HepG2 (cell line): ENCODE measurements around the gene GOLPH3. TPM values are rescaled to one million over a fixed set of nuclear protein-coding genes. Genes with fewer than 3 reads are reported as not detected.

Experiments
- ATAC-seq: fragments of 200-7000 bp; cut with Tn5 transposase; 3 replicates; pipeline ENCODE4 v1.9.1; 2020; ENCODE audit warnings: mild to moderate bottlenecking, moderate library complexity
- BruUV-seq: library from RNA; stranded (reverse); fragments of 400-500 nt; replicated peaks from 2 replicates; lab custom pipeline; 2021; lab: Mats Ljungman, UMichigan
- CTCF ChIA-PET: fragments of 300-600 bp; formaldehyde crosslinking; extraction: SDS; loops from one replicate; lab custom pipeline; 2021; ENCODE audit warnings: low total read pairs, inconsistent platforms, low intra/inter-chr PET ratio; lab: Yijun Ruan, JAX
- POLR2A ChIA-PET: fragments of 350-600 bp; sonication (Branson Sonifier 250); formaldehyde crosslinking; loops from one replicate; lab custom pipeline; 2020; ENCODE audit warnings: antibody characterized with exemption, inconsistent platforms; lab: Yijun Ruan, JAX
- DNase-seq: peaks from one replicate; pipeline ENCODE4 v3.0.0-alpha.2; 2015; ENCODE audit warnings: low spot score
- FAIRE-seq: peaks from 3 replicates; lab custom pipeline; 2011; peaks lifted over from hg19 to GRCh38; lab: Jason Lieb, UNC
- H2AFZ ChIP-seq: one replicate; pipeline ENCODE4 v1.6.1; 2011; ENCODE audit warnings: low read length, inconsistent platforms
- H3K27ac ChIP-seq: fragments of 300-600 bp; 3 replicates; pipeline ENCODE4 v1.8.0; 2011; ENCODE audit warnings: mixed run types, mild to moderate bottlenecking, mixed read lengths, low read length, inconsistent platforms; ENCODE audit not compliant: insufficient read depth; ENCODE audit errors: extremely low read length
- H3K27me3 ChIP-seq, 2 experiments: fragments of 200-600 bp in 1 of 2; 2 replicates in 1 of 2; 3 replicates in 1 of 2; pipeline versions ENCODE4 v1.6.0 to v1.8.0; 2011; ENCODE audit warnings: low read length in 2 of 2, mild to moderate bottlenecking in 2 of 2, moderate library complexity in 2 of 2, inconsistent platforms in 1 of 2; ENCODE audit not compliant: insufficient read depth in 2 of 2, control insufficient read depth in 1 of 2
- H3K36me3 ChIP-seq, 2 experiments: fragments of 200-600 bp in 1 of 2; replicated peaks in 1 of 2; 2 replicates in 1 of 2; 3 replicates in 1 of 2; pipeline versions ENCODE4 v1.5.1 to v1.8.0; 2011; ENCODE audit warnings: low read length in 2 of 2, inconsistent platforms in 1 of 2; ENCODE audit not compliant: insufficient read depth in 2 of 2, control insufficient read depth in 1 of 2
- H3K4me1 ChIP-seq: 2 replicates; pipeline ENCODE4 v1.5.1; 2012; ENCODE audit warnings: low read length, inconsistent platforms; ENCODE audit not compliant: insufficient read depth
- H3K4me2 ChIP-seq: 2 replicates; pipeline ENCODE4 v1.6.0; 2011; ENCODE audit warnings: low read depth, low read length, inconsistent platforms
- H3K4me3 ChIP-seq, 3 experiments: fragments of 200-600 bp in 1 of 3; sonication (generic), shearing (Covaris generic) in 1 of 3; replicated peaks in 1 of 3; 2 replicates each; pipeline ENCODE4 v1.5.1; 2011 to 2016; ENCODE audit warnings: low read length in 3 of 3, inconsistent platforms in 2 of 3, low read depth in 2 of 3, mild to moderate bottlenecking in 2 of 3, control low read depth in 1 of 3, mixed read lengths in 1 of 3; ENCODE audit not compliant: insufficient read depth in 1 of 3
- H3K79me2 ChIP-seq: one replicate; pipeline ENCODE4 v1.6.1; 2011; ENCODE audit warnings: low read length, inconsistent platforms; ENCODE audit not compliant: insufficient read depth
- H3K9ac ChIP-seq: 2 replicates; pipeline ENCODE4 v1.6.0; 2011; ENCODE audit warnings: mild to moderate bottlenecking, low read depth, low read length, inconsistent platforms; ENCODE audit not compliant: insufficient read depth
- H3K9me3 ChIP-seq: 2 replicates; pipeline ENCODE4 v1.5.1; 2012; ENCODE audit warnings: mild to moderate bottlenecking, low read length
- H4K20me1 ChIP-seq: 2 replicates; pipeline ENCODE4 v1.6.0; 2011; ENCODE audit warnings: inconsistent platforms, mild to moderate bottlenecking, low read length, moderate library complexity; ENCODE audit not compliant: insufficient read depth
- BATF2 ChIP-seq: sonication (generic); formaldehyde crosslinking; IDR thresholded peaks from 2 replicates; pipeline ENCODE4 v1.8.0; 2022; ENCODE audit warnings: mild to moderate bottlenecking, missing genetic modification reagents, moderate library complexity
- CEBPG ChIP-seq: IDR thresholded peaks from 2 replicates; pipeline ENCODE4 v1.6.1; 2016
- FOXK1 ChIP-seq: sonication (generic); formaldehyde crosslinking; IDR thresholded peaks from 2 replicates; pipeline ENCODE4 v1.4.0; 2020; ENCODE audit warnings: low read depth, missing genetic modification reagents, borderline replicate concordance
- KAT7 ChIP-seq: IDR thresholded peaks from 2 replicates; pipeline ENCODE4 v1.6.1; 2018; ENCODE audit warnings: borderline replicate concordance, missing compliant biosample characterization
- KDM1A ChIP-seq: IDR thresholded peaks from 2 replicates; pipeline ENCODE4 v1.6.1; 2016; ENCODE audit warnings: missing compliant biosample characterization
- PHF5A ChIP-seq: IDR thresholded peaks from one replicate; pipeline ENCODE4 v1.6.1; 2018; ENCODE audit warnings: low read depth, missing genetic modification reagents; ENCODE audit not compliant: unreplicated experiment
- PHF8 ChIP-seq: sonication (generic); formaldehyde crosslinking; IDR thresholded peaks from 2 replicates; pipeline ENCODE4 v1.5.0; 2020; ENCODE audit warnings: missing genetic modification reagents
- PRPF4 ChIP-seq: fragments of 200-400 bp; formaldehyde crosslinking; IDR thresholded peaks from 2 replicates; pipeline ENCODE4 v1.6.1; 2016; ENCODE audit warnings: low read length, low read depth; ENCODE audit not compliant: poor library complexity, severe bottlenecking
- RORA ChIP-seq: sonication (generic); formaldehyde crosslinking; IDR thresholded peaks from 2 replicates; pipeline ENCODE4 v1.5.0; 2020; ENCODE audit warnings: mild to moderate bottlenecking, missing genetic modification reagents, moderate library complexity
- SNAPC2 ChIP-seq: sonication (generic); formaldehyde crosslinking; IDR thresholded peaks from 2 replicates; pipeline ENCODE4 v1.8.1; 2022; ENCODE audit warnings: mild to moderate bottlenecking, missing genetic modification reagents
- SOX6 ChIP-seq, 2 experiments: fragments of 450-650 bp in 1 of 2; sonication (generic) in 1 of 2; formaldehyde crosslinking in 1 of 2; IDR thresholded peaks; 2 replicates each; pipeline versions ENCODE4 v1.4.0 to v1.6.1; 2017 to 2020; ENCODE audit warnings: antibody characterized with exemption in 1 of 2, mild to moderate bottlenecking in 1 of 2, missing genetic modification reagents in 1 of 2
- ZNF282 ChIP-seq: fragments of 450-650 bp; IDR thresholded peaks from 2 replicates; pipeline ENCODE4 v1.6.1; 2018; ENCODE audit not compliant: partially characterized antibody
- ZNF367 ChIP-seq: sonication (generic); formaldehyde crosslinking; IDR thresholded peaks from 2 replicates; pipeline ENCODE4 v1.4.0; 2020; ENCODE audit warnings: missing genetic modification reagents, borderline replicate concordance
- ZNF382 ChIP-seq: sonication (generic); formaldehyde crosslinking; IDR thresholded peaks from 2 replicates; pipeline ENCODE4 v1.5.0; 2020; ENCODE audit warnings: missing genetic modification reagents, mild to moderate bottlenecking, borderline replicate concordance
- ZNF768 ChIP-seq: sonication (generic); formaldehyde crosslinking; IDR thresholded peaks from 2 replicates; pipeline ENCODE4 v1.4.0; 2020; ENCODE audit warnings: missing genetic modification reagents
- WGBS: methylation state at CpG from one replicate; pipeline ENCODE4 v1.1.6; 2017; ENCODE audit warnings: low lambda C conversion rate; 5-methylcytosine and 5-hydroxymethylcytosine counted together
- in situ Hi-C: cut with HindIII; loops from 2 replicates; pipeline ENCODE4 v1.10.0; 2017; ENCODE audit warnings: low pct_unique_long_range_greater_than_20kb; ENCODE audit not compliant: extremely low pct_ligation_motif_present
- intact Hi-C: fragments of 100-400 bp; cut with micrococcal nuclease; formaldehyde crosslinking; loops from one replicate; pipeline ENCODE4 v1.10.0; 2022; ENCODE audit not compliant: unreplicated experiment
- polyA plus RNA-seq, 8 experiments: library from polyadenylated mRNA; depleted of rRNA in 3 of 8; stranded (reverse) in 7 of 8; unstranded in 1 of 8; fragments of >200 nt; fragmentation: Illumina TruSeq in 4 of 8; extraction: Trizol in 4 of 8; gene quantifications; 2 replicates each; pipeline versions ENCODE4 v1.2.1 to v1.2.3, GENCODE V29; 2011 to 2016; ENCODE audit warnings: low read depth in 4 of 8, missing spikeins in 1 of 8, mixed read lengths in 1 of 8; ENCODE audit not compliant: insufficient read depth in 1 of 8
- total RNA-seq, 5 experiments: library from RNA; depleted of rRNA; stranded (reverse); fragments of >200 nt; fragmentation: Illumina TruSeq; extraction: Trizol; gene quantifications; 2 replicates each; pipeline ENCODE4 v1.2.3, GENCODE V29; 2016; ENCODE audit warnings: low read depth in 1 of 5
- TF ChIP-seq, protein P1 (sequence below): sonication (generic); formaldehyde crosslinking; IDR thresholded peaks from 2 replicates; pipeline ENCODE4 v1.5.1; 2020; ENCODE audit warnings: mild to moderate bottlenecking, missing genetic modification reagents, borderline replicate concordance

GOLPH3 gene
- total and polyA plus RNA-seq, 2 of the 13 experiments (the other 11 are each of a cell fraction or from before 2014, with no cell fraction given), result 59.5 to 84.5 TPM

- Histone ChIP-seq H3K4me1 (peaks cover 83% of the 10 kb centered on the region), H3K79me2 (peaks cover 93% of the 10 kb centered on the region), H3K27ac (no peak overlapping the region), H3K9ac (no peak overlapping the region), H3K4me2 (no peak overlapping the region), H3K36me3 (peaks cover 0 to 22% of the 10 kb centered on the region in 2 experiments; a peak in 3 of 5 replicates), H3K4me3 (no peak overlapping the region), H3K27me3 (no peaks in the 10 kb centered on the region), H4K20me1 (peaks cover 74% of the 10 kb centered on the region), H3K9me3 (no peaks in the 10 kb centered on the region), H2AFZ (no peak overlapping the region)
- BruUV-seq, result no TSS peak
- intact Hi-C loops (no loop called here), in situ Hi-C loops (no loop called here)
- 95% methylated on average over 4 of the region's 4 CpGs for WGBS
- no peak for ATAC-seq
- FAIRE-seq, result no peak
- POLR2A ChIA-PET, result no interaction called here
- TF ChIP-seq ZNF282, result no peak
- no peak for TF ChIP-seq FOXK1
- TF ChIP-seq, protein P1, sequence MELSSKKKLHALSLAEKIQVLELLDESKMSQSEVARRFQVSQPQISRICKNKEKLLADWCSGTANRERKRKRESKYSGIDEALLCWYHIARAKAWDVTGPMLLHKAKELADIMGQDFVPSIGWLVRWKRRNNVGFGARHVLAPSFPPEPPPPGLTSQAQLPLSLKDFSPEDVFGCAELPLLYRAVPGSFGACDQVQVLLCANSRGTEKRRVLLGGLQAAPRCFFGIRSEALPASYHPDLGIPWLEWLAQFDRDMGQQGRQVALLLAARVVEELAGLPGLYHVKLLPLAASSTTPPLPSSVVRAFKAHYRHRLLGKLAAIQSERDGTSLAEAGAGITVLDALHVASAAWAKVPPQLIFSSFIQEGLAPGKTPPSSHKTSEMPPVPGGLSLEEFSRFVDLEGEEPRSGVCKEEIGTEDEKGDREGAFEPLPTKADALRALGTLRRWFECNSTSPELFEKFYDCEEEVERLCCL, result no peak
- TF ChIP-seq PRPF4, result no peak
- TF ChIP-seq ZNF367 (CRISPR knock-in tag), result no peak
- TF ChIP-seq CEBPG (CRISPR knock-in tag), result no peak
- CTCF ChIA-PET, result no interaction called here
- no peak for DNase-seq
Measured at GRCh38 chr5:32157078-32157477, 17.0 kb downstream of the GOLPH3 start.

GRCh38 chr5:32156635-32157034 is 17.5 kb downstream of the GOLPH3 start:
- ATAC-seq (peak; percentile 9; the same call in 1 of the 3 replicates), DNase-seq (no peak), FAIRE-seq (no peak)
- TF ChIP-seq KDM1A (CRISPR knock-in tag) (no peak), KAT7 (CRISPR knock-in tag) (no peak), ZNF768 (CRISPR knock-in tag) (no peak), PHF5A (CRISPR knock-in tag) (no peak), ZNF382 (CRISPR knock-in tag) (no peak), BATF2 (CRISPR knock-in tag) (no peak), RORA (CRISPR knock-in tag) (no peak), PHF8 (no peak), SOX6 (IDR thresholded peaks at IDR 0.05) (no peak), SOX6 (CRISPR knock-in tag; IDR thresholded peaks at IDR 0.05) (no peak), SNAPC2 (CRISPR knock-in tag) (no peak)
- H3K79me2 ChIP-seq, result peaks cover 95% of the 10 kb centered on the region
- no peaks in the 10 kb centered on the region for H3K27me3 ChIP-seq
- intact Hi-C loops (no loop called here), in situ Hi-C loops (no loop called here)
- 94% methylated on average over 9 of the region's 9 CpGs for whole genome bisulfite sequencing
- H3K9me3 ChIP-seq, result no peaks in the 10 kb centered on the region
- ChIA-PET POLR2A (no interaction called here), CTCF (no interaction called here)
- no peak overlapping the region for H2AFZ ChIP-seq
- H3K4me2 ChIP-seq, result no peak overlapping the region
- peaks cover 78% of the 10 kb centered on the region for H4K20me1 ChIP-seq
- H3K27ac ChIP-seq, result no peak overlapping the region
- H3K4me3 ChIP-seq, result no peak overlapping the region
- BruUV-seq, result no TSS peak
- H3K36me3 ChIP-seq, result peaks cover 0 to 22% of the 10 kb centered on the region in 2 experiments; a peak in 3 of 5 replicates
- H3K4me1 ChIP-seq, result peaks cover 82% of the 10 kb centered on the region
- H3K9ac ChIP-seq, result no peak overlapping the region
